GM21576 (cell line): ENCODE data around the gene TRMT10B.
"Not testable (repeated sequence)": the region's sequence is repeated elsewhere in the genome, so short reads cannot be mapped to it uniquely, and the experiment has no call there.

Experiments
- ATAC-seq: cut with Tn5 transposase; IDR thresholded peaks from one replicate; pipeline ENCODE4 v1.9.1; 2021; ENCODE audit warnings: mild to moderate bottlenecking, moderate library complexity; ENCODE audit not compliant: unreplicated experiment

The TRMT10B gene

DNA sequence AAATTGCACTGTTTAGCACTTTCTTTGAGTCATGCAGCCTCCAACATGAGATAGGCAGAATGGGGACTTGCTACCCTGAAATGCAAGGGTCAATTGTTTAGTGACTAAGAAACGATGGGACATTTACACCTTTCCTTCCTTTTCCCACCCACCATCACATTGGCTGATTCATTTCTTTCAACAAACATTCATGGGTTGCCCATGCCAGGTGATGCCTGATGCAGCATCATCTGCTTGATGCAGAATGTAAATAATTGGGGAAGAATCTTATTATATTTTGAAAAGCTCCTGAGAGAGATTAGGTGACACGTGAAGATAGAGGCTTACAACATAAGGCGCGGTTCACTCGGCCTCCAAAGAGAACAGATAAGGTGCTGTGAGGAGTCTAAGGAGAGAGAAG, 4.5 kb upstream of the TRMT10B start:
- no peak for ATAC-seq

DNA sequence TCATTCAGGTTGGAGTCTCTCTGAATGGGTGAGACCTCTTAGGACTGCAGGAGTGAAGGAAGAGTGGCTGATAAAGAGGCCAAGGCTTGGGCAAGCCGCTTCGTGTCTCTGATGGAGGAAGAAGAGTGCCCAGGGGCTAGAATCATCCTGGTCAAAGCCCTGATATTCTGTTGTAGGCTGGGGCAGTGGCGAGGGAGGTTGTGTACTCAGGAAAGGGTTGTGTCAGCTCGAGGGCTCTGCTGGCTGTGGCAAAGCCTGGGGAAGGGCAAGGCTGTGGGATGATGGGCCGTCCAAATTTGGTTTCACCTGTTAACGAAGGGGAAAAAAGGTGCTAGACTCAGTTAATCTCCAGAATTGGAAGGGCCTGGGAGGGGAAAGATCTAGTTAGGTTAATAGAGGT, 2.4 kb upstream of the TRMT10B start:
- no peak for ATAC-seq

DNA sequence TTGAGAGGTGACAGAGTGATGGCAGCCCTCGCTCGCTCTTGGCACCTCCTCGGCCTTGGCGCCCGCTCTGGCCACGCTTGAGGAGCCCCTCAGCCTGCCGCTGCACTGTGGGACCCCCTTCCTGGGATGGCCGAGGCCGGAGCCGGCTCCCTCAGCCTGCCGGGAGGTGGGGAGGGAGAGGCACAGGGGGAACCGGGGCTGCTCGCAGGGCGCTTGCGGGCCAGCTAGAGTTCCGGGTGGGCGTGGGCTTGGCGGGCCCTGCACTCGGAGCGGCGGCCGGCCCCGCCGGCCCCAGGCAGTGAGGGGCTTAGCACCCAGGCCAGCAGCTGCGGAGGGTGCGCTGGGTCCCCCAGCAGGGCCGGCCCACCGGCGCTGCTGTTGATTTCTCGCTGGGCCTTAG, 1.9 kb upstream of the TRMT10B start:
- not testable (repeated sequence) for ATAC-seq

DNA sequence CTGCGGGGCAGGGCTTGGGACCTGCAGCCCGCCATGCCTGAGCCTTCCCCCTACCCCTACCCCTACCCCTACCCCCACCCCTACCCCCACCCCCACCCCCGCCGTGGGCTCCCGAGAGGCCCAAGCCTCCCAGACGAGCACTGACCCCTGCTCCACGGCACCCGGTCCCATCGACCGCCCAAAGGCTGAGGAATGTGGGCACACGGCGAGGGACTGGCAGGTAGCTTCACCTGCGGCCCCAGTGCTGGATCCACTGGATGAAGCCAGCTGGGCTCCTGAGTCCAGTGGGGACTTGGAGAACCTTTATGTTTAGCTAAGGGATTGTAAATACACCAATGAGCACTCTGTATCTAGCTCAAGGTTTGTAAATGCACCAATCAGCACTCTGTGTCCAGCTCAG, 1.5 kb upstream of the TRMT10B start:
- not testable (repeated sequence) for ATAC-seq

DNA sequence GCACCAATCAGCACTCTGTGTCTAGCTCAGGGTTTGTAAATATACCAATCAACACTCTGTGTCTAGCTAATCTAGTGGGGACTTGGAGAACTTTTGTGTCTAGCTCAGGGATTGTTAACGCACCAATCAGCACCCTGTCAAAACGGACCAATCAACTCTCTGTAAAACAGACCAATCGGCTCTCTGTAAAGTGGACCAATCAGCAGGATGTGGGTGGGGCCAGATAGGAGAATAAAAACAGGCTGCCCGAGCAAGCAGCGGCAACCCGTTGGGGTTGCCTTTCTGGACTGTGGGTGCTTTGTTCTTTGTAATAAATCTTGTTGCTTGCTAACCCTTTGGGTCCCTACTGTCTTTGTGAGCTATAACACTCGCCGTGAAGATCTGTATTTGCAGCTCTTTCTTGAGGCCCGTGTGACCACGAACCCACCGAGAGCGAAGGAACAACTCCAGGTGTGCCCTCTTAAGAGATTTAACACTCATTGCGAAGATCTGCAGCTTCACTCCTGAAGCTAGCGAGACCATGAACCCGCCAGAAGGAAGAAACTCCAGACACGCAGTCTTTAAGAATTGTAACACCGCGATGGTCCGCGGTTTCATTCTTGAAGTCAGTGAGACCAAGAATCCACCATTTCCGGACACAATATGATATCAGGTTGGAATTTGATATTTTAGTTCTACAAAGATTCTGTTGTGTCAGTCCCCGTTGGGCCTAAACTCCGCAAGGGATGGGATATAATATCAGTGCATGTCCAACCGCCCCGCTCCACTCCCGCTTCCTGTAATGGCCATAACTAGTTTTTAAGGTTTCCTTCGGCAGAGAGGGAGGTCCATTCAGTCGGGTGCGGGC, 740 bp upstream of the TRMT10B start:
- ATAC-seq = no peak

DNA sequence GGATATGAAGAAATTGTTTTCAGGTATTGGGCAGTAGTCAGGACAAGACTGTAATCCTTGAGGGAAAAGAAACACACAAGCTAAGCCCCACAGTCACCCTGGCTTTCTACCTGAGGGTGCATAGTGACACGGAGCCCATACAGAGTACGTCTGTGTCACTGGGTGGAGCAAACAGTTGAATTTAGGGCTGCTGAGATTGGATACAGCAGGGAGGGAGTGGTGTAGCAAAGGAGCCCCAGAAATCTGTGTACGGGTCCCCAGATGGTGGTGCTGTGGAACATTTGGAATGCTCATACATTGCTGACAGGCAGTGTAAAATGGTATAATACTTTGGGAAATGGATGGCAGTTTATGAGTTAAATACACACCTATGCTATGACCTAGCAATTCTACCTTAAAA, 5.1 kb downstream of the TRMT10B start:
- ATAC-seq = no peak

DNA sequence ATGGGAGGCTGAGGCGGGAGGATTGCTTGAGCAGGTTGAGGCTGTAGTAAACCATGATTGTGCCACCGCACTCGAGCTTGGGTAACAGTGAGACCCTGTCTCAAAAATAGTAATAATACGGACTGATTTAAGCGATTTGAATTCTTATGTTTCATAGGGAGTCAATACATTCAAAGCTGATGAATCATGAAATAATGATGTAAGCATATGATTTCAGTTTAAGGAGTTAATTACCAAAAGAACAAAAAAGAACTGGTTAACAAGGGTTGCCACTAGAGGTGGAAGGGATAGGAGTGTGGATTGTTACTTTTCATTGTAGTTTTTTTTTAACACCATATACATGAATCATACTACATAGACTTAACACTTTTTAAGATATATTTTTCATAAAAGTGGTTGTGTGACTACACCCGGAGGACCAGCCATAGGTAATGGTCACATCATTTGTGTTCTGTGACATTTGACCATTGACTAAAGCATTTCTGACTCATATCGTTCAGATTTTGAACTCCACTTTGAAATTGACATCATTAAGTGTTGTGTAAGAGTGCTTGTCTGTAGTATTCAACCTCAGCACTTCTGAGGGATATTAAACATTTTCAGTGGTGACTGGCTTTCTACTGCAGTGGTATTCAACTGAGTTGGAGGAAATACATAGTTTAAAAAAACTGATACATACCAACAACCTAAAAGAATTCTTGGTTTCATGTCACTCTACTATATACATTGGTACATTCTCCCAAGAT, 7.0 kb downstream of the TRMT10B start:
- no peak for ATAC-seq

DNA sequence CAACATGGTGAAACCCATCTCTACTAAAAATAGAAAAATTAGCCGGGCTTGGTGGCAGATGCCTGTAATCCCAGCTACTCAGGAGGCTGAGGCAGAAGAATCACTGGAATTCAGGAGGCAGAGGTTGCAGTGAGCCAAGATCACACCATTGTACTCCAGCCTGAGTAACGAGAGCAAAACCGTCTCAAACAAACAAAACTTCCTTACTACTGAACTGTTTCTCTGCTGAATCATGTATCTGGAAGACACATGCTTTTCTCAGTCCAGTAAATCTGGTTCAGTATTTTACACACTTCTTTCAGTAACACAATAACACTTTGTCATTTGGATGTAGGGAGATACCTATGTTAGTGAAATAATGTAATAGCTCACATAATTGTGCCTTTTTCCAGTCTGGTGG, 7.9 kb downstream of the TRMT10B start:
- ATAC-seq = no peak

DNA sequence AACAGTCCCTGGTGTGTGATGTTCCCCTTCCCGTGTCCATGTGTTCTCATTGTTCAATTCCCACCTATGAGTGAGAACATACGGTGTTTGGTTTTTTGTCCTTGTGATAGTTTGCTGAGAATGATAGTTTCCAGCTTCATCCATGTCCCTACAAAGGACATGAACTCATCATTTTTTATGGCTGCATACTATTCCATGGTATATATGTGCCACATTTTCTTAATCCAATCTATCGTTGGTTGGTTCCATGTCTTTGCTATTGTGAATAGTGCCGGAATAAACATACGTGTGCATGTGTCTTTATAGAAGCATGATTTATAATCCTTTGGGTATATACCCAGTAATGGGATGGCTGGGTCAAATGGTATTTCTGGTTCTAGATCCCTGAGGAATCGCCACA, 11.7 kb downstream of the TRMT10B start:
- ATAC-seq = not testable (repeated sequence)

DNA sequence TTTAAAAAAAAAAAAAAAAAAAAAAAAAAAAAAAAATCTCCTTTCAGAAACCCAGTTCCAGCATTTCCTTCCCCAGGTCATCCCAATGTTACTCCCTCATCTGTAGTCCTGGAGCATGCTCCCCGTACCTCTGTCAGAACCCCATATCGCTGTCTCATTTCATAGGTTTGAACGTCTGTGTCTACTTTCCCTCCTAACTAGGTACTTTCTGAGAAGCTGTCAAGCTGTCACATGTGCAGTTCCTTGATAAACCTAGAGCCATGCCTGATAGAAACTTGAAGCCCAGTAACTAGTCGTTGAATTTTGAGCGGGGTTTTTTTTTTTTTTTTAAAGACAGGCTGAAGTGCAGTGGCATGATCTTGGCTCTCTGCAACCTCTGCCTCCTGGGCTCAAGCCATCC, 15.7 kb downstream of the TRMT10B start:
- ATAC-seq = no peak

DNA sequence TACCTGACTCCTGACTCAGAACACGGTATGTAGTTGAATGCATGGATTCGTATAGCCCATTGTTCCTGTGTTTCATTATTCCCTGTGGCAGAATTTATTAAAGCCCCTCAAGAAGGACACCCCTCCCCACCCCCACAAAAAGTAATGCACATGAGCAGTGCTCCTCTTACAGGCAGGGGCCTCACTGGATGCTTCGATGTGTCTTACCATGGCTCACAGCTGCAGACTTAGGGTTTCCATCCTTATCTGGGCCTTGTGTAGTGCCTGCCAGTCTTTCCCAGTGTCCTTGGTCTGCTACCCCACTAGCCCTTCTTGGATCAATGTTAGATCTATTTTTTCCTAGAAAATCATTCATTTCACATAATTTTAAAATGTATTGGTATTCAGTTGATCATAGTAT, 16.4 kb downstream of the TRMT10B start:
- no peak for ATAC-seq

DNA sequence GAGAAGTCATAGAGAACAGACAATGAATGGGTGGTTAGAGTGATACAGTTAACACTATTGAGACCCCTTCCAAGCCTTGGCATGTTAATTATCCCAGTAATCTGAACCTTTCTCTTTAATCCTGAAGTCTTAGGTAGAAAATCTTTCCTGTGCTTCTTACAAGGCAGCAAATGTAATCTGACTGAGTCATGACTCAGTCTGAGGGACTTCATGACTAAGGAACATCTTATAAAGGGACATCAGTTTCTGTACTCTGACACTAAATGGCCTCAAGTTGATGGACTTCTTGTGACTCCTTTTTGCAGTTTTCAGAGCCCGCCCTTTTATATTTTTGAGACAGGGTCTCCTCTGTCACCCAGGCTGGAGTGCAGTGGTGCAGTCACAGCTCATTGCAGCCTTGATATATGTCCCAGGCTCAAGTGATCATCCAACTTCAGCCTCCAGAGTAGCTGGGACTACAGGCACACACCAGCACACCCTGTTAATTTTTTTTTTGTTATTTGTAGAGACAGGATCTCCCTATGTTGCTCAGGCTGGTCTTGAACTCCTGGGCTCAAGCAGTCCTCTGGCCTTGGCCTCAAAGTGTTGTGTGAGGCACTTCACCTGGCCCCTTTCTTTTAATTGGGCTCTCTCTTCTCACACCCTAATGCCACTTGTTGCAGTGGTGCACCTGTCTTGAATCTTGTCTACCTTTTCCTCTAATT, 21.8 kb downstream of the TRMT10B start:
- ATAC-seq = no peak

DNA sequence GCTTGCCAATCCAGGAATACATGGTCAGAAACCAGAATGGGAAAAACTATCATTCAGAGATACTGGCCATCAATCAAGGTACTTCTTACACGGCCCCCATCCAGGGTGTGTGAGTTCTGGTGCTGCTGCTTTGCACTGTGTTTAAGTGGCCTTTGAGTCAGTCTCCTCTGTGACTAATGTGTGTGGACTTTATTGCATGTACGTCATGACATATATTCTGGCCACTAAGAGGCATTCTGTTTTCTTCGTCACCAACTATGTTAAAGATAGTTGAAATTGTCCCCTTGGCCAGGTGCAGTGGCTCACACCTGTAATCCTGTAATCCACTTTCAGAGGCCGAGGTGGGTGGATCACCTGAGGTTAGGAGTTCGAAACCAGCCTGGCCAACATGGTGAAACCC, 22.7 kb downstream of the TRMT10B start:
- no peak for ATAC-seq

DNA sequence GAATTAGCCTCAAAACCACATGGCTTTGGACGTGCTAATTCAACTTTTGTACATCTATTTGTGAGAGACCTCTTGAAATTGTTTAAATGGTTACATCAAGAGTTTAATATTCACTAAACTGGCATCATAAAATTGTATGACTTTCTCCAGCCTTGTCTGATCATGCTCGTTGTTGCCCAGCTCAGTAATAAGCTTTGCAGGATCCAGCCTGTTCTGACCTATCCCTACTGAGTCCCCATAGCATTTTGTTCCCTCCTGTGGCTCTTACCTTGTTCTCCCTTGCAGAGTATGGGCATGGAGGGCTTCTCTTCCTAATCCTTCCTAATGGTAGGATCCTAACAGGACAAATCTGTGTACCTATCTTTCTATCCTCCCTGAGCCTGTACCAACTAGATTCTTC, 24.9 kb downstream of the TRMT10B start:
- no peak for ATAC-seq

DNA sequence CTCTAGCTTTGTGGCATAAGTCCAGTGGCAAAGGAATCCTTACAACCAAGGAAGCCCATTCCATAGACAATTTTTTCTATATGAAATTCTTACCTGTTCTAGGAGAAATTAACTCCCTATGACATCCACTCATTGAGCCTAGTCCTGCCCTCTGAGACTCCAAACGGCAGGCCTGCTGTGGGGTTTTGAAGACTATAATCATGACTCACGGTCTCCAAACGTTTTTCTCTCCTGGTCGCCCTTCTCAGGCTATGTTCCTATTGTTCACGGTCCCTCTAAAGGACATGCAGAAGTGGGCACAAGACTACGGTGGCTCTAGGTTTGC, 30.6 kb downstream of the TRMT10B start:
- ATAC-seq = no peak

DNA sequence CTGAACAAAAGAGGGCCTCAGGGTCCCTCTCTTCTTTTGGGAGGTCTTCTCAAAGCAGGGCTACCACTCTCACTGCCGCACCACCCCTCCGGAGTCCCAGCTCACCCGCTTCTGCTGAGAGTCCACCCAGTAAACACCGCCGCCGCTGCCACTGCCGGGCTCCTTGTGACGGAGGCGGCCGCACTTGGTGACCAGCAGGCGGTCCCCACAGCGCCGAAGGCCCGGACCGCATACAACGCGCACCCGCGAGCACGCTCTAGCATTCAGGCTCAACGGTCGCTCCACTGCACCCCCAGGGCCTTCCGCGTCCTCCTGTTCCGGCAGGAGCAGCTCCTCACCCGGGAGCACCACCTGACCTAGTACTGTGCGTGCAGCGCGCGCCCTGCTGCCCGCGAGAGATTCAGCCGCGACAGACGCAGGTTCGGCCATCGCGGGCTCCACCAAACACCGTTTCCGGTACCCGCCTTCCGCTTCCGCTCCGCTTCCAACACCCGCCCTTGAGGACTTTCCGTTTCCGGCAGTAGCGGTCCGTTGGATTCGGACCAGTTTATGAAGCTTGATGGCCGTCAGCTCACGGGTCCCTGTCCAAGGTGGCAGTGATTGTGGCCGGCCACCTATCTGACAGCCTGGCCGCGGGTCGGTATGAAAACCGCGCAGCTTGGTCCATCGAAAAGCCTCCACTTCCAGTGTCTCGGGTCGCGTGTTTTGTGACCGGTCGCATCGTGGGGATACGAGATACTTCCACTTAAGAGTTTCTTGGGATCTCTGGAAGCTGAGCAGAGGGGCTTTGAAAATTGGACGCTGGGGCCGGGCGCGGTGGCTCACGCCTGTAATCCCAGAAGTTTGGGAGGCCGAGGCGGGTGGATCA, 31.2 kb downstream of the TRMT10B start, which contains the start of gene EXOSC3:
Gene EXOSC3, minus strand, starts transcription at position 449 of the 868 bp plus-strand sequence. Its CDS starts 20 bp downstream, at position 429.
- ATAC-seq = peak; percentile 86

DNA sequence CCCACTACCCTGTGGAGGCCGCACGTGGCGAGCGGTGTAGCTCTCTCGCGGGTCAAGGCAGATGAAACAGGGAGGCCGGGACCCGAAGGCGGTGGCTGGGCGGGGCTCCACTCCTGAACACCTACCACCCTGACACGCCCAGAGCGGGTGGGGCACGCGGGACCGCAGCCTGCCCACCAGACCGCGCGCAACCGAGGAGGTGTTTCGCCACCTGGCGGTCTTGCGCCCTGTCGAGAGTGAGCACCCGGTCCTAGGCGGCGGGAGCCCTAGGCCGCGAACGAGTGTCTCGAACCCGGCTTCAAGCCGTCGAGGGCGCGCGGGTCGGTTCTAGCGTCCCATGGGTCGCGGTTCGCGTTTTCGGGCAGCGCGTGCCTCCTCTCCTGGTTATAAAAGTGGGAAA, 33.5 kb downstream of the TRMT10B start:
- no peak for ATAC-seq

DNA sequence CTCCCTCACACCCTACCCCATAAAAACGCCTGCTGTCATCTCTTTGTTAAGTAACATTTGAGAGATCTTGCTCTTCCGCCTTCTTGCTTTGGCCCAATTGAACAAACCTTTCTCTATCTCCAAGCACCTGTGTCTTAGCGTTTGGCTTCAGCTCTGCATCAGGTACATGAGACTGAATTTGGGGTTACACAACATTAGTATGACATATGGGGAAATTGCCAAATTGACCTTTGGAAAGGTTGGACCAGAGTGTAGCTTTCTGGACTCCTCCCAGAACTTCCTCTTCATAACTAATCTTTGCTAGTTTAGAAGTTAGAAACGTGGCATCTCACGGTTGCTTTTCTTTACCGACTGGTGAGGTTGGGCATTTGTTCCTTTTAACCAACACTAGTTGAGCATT, 34.7 kb downstream of the TRMT10B start:
- no peak for ATAC-seq

DNA sequence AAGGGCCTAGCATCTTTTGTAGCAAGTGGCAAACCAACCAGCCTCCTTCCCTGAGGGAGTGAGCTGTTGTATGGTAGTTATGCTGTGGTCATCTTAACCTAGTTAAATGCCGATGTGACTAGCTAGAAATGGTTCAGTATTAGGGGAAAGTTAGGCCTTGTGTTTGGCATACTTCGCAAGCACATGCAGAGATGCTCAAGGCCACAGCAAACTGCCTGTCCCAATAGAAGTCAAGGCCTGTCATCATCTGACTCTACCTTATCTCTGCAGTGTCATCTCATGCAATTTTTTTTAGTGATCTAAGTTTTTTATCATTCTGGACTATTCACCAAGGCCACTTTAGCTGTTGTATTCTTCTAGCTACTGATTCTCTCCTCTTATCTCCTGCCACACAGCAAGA, 36.5 kb downstream of the TRMT10B start:
- ATAC-seq = no peak

DNA sequence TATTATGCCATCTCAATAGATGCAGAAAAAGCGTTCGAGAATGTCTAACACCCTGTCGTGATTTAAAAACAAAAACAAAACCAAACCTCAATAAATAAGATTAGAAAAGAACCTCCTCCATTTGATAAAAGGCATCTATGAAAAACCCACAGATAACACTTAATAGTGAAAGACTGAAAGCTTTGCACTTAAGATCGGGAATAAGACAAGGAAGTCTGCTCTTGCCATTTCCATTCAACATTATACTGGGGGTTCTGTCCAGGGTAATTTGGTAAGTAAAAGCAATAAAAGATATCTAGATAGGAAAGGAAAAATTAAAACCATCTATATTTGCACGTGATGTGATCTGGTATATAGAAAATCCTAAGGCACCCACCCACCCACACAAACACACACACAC, 38.5 kb downstream of the TRMT10B start:
- ATAC-seq = no peak

DNA sequence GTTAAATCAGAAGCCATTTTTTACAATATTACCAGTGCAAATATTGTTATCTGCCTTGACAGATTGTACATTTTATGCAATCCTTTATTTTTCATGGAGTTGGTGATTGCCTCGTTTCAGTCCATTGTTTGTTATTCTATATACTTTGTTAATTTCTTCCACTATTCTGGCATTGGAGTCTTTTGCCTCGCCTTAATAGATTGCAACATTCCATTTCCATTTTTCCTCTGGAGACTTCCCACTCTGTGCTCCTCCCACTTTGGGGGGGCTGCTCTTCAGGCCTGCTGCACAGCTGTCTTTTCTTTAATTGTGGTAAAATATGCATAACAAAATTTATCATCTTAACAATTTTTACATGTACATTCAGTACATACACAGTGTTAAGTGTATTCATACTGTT, 42.6 kb downstream of the TRMT10B start:
- no peak for ATAC-seq
